Left lobe of liver (tissue), 2 donors: ENCODE results near the gene FAM9A. TPM values are rescaled to one million over a fixed set of nuclear protein-coding genes. Genes with fewer than 3 reads are reported as not detected.
"Not testable (repeated sequence)": the region's sequence is repeated elsewhere in the genome, so short reads cannot be mapped to it uniquely, and the experiment has no call there.

Experiments used
- ATAC-seq: fragments of 200-7000 bp; cut with Tn5 transposase; one replicate; pipeline ENCODE4 v1.9.1; 2020; ENCODE audit warnings: mild to moderate bottlenecking, moderate library complexity
- DNase-seq: peaks from one replicate; pipeline ENCODE4 v3.0.0-alpha.2; 2020; ENCODE audit warnings: low spot score
- total RNA-seq: library from RNA; stranded (reverse); gene quantifications from one replicate; pipeline ENCODE4 v1.2.1, GENCODE V29; 2021
- donor health status: DM: no; HTN: no; CAD: no; lungs with moderate emphysema.
- donor health status: DM: no; HTN: yes; CAD: no.

The FAM9A gene
- total RNA-seq, 1 donor from 2014 or later, result not detected

GRCh38 chrX:8805046-8805445 lies 3.9 kb upstream of the FAM9A start:
- DNase-seq (no peak), ATAC-seq (no peak)

- ATAC-seq, result no peak
These were observed 2.1 kb upstream of the FAM9A start for GRCh38 chrX:8803326-8803725.

GRCh38 chrX:8800351-8800750 lies 832 bp downstream of the FAM9A start:
- not testable (repeated sequence) for ATAC-seq, DNase-seq

More at GRCh38 chrX:8803326-8803725, 2.1 kb upstream of the FAM9A start:
- no peak for DNase-seq

GRCh38 chrX:8799281-8799680 lies 1.9 kb downstream of the FAM9A start:
- not testable (repeated sequence) for DNase-seq, ATAC-seq

GRCh38 chrX:8798702-8799101 lies 2.5 kb downstream of the FAM9A start:
- ATAC-seq, DNase-seq: not testable (repeated sequence)

- ATAC-seq, result not testable (repeated sequence)
These were observed 14.1 kb downstream of the FAM9A start for GRCh38 chrX:8787119-8787518.

GRCh38 chrX:8784162-8784561 lies 17.0 kb downstream of the FAM9A start:
- ATAC-seq, result no peak

More at GRCh38 chrX:8787119-8787518, 14.1 kb downstream of the FAM9A start:
- DNase-seq, result not testable (repeated sequence)

GRCh38 chrX:8783714-8784098 lies 17.5 kb downstream of the FAM9A start:
- no peak for DNase-seq
- ATAC-seq, result no peak

More at GRCh38 chrX:8784162-8784561, 17.0 kb downstream of the FAM9A start:
- no peak for DNase-seq

GRCh38 chrX:8783097-8783713 lies 18.0 kb downstream of the FAM9A start:
- ATAC-seq (no peak), DNase-seq (no peak)

GRCh38 chrX:8782595-8782994 lies 18.6 kb downstream of the FAM9A start:
- ATAC-seq (no peak), DNase-seq (no peak)

GRCh38 chrX:8781921-8782320 lies 19.3 kb downstream of the FAM9A start:
- not testable (repeated sequence) for ATAC-seq, DNase-seq

GRCh38 chrX:8773117-8773516 lies 28.1 kb downstream of the FAM9A start:
- ATAC-seq, result no peak
- no peak for DNase-seq

- DNase-seq (no peak), ATAC-seq (no peak)
These were observed 41.2 kb downstream of the FAM9A start for GRCh38 chrX:8760021-8760420.

- not testable (repeated sequence) for ATAC-seq, DNase-seq
These were observed 42.5 kb downstream of the FAM9A start for GRCh38 chrX:8758706-8759105.

GRCh38 chrX:8757609-8758389 lies 43.4 kb downstream of the FAM9A start:
- ATAC-seq, DNase-seq: not testable (repeated sequence)

GRCh38 chrX:8755813-8756212 lies 45.4 kb downstream of the FAM9A start:
- DNase-seq (no peak), ATAC-seq (no peak)

- ATAC-seq (no peak), DNase-seq (no peak)
These were observed 46.1 kb downstream of the FAM9A start for GRCh38 chrX:8755116-8755515.

GRCh38 chrX:8749697-8750096 lies 51.5 kb downstream of the FAM9A start:
- no peak for DNase-seq
- no peak for ATAC-seq

GRCh38 chrX:8748855-8749254 lies 52.3 kb downstream of the FAM9A start:
- peak; percentile 73 for ATAC-seq

GRCh38 chrX:8743126-8743732 lies 58.0 kb downstream of the FAM9A start:
- ATAC-seq, result peak; percentile 89
- peak; percentile 59 for DNase-seq

More at GRCh38 chrX:8748855-8749254, 52.3 kb downstream of the FAM9A start:
- no peak for DNase-seq

- ATAC-seq (no peak), DNase-seq (no peak)
These were observed 59.2 kb downstream of the FAM9A start for GRCh38 chrX:8741981-8742380.
